Tibial nerve (tissue), 3 donors: Measurements from ENCODE around the gene YJEFN3.

Experiments used
- CTCF ChIP-seq, 5 experiments: fragments of 200-600 bp in 3 of 5; fragments of 450-650 bp in 2 of 5; sonication (generic) in 3 of 5; IDR thresholded peaks; one replicate each; pipeline ENCODE4 v1.5.1; 2016 to 2019; ENCODE audit warnings: antibody characterized with exemption in 5 of 5, mild to moderate bottlenecking in 3 of 5, moderate library complexity in 2 of 5
- POLR2A ChIP-seq, 2 donors: fragments of 450-650 bp; IDR thresholded peaks; one replicate each; pipeline ENCODE4 v1.6.1; 2017; ENCODE audit warnings: antibody characterized with exemption in 2 of 2, mild to moderate bottlenecking in 2 of 2, moderate library complexity in 2 of 2

- TF ChIP-seq CTCF (IDR thresholded peaks at IDR 0.05), result peak in 1 of 5 experiments; percentile 15
- peak in 1 of 2 donors; percentile 27 for TF ChIP-seq POLR2A (IDR thresholded peaks at IDR 0.05)
Measured at GRCh38 chr19:19488875-19489690, 39.6 kb upstream of the YJEFN3 start.
